Measurements from ENCODE around the gene LMOD2.

Gene LMOD2

DNA sequence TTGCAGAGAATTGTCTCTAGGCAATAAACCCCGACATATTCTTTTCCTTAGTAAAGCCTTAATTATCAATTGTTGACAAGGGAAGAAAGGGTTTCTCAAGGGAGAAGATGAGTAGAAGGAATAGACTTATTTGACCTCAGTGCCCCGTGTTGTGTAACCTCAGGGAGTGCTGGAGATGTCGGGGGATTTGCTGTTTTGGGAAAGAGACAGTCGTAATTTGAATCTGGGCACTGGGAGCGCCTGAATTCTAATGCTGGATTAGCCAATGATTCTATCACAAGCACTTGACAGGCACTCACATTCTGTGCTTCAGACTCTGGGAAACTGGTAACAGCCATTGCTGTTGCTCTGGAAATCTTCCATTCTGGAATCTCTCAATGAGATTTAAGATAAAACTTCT, 13.8 kb upstream of the LMOD2 start:
- no peak for DNase-seq

DNA sequence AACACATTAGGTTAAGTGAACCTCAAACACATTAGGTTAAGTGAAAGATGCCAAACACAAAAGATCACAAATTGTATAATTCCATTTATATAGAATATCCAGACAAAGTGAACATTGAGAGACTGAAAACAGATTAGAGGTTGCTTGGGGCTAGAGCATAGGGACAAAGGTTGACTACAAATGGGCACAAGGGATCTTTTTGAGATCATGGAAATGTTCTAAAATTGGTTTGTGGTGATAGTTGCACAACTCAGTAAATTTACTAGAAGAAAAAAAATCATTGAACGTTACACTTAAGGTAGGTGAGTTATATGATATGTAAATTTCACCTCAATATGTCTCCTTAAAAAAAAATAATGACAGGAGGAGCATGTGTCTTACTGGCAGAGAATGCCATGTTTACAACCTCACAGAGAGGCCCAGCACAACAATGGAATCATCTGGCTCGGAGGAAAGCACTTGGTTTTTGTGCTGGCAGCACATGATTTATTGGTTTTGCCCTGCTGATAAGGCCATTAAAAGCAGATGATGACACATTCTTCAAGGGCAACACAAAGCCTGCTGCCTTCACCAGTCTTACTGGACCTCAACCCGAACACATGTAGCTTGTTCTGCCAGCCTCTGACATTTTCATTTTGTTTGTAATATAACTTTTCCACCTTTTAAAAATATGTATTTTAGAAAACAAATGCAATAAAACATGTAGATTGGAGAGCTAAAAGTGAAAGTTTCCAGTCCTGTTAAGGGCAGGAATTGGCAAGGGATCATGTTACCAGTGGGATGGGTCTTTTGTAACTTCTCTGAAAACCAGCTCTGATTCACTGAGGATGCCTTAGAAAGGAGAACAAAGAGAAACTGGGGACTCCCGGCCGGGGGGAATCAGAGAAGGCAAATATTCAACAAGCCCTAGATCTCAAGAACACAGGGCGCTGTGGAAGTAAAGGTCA, 11.9 kb upstream of the LMOD2 start:
- DNase-seq, result no peak

DNA sequence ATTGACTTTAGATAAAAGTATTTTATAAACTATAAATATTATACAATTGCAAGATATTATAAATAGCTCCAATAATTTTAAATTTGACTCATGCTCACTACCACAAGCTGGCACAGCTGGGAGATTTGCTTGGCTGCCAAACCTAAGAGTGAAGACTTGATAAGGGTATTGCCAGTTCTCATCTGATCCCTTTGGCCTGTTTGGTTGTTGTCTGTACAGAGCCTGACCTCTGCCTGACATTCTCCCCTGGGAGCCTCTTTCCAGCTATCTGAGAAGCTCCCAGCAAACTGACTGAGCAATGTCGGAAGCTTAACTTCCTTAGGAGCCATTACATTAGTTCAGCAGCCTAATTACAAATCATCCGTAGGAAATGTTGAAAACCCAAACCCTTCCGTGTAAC, 10.2 kb upstream of the LMOD2 start:
- DNase-seq, result no peak

DNA sequence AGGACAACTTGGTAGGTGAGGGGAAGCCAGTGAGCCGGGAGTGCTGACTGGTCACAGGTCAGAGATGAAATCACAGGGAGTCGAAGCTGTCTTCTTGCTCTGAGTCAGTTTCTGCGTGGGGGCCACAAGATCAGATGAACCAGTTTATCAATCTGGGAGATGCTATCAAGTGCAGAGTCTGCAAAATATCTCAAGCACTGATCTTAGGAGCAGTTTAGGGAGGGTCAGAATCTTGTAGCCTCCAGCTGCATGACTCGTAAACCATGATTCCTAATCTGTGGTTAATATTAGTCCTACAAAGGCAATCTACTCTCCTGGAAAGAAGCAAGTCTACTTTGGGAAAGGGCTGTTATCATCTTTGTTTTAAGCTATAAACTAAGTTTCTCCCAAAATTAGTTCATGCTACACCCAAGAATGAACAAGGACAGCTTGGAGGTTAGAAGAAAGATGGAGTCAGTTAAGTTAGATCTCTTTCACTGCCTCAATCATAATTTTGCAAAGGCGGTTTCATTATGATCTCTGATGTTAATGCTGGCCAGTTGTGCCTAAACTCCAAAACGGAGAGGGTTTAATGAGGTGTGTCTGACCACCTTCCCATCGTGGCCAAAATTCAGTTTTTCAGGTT, 8.4 kb upstream of the LMOD2 start:
- no peak for DNase-seq

DNA sequence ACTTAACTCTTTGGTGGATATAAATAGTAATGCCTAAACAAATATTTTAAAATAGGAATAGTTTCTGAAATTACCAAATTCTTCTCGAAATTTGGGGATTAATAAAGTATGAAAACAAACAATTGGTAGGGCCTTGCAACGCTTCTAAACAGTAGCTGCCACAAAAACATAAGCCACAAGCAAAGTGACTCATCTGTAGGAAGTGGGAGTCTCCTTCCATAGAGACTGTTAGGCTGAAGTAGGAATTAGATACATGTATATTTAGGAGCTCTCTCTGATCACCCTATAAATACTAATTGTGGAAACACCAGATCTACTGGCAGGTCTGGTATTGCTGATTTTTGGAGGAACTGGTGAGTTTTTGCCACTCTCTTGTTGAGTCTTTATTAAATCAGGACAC, 5.7 kb upstream of the LMOD2 start:
- DNase-seq, result no peak

DNA sequence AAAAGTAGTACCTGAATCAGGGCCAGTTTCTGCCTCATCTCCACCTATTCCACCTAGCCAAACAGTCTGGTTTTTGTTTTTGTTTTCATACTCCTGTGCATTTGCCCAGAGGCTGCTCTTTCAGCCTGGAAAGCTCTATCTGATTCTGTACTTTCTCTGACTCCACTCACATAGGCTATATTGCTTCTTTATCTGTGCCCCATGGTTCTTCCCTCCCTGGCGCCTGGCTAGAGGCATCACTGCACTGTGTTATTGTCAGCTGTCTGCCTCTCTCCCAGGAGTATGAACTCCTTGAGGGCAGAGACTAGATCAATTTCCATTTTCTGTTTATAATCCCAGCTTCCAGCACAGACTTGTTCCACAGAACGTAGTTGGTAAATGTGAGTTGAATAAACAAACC, 5.1 kb upstream of the LMOD2 start:
- DNase-seq, result no peak

DNA sequence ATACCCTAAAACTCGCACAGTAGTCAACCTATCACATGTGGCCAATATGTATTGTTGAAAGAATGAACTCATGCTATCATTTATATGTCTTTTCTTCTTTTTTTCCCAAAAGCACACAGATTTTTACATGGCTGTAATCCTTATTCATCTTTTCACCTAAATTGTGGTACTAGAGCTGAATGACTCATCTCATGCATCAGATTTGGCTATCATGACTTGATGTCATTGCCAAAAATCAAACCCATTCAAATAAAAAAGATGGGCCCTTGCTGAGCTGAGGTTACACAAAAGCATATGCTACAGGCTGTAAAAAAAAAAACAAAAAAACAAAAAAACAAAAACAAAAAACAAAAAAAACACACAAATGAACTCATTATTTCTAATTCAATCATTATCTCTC, 3.3 kb upstream of the LMOD2 start:
- no peak for DNase-seq

DNA sequence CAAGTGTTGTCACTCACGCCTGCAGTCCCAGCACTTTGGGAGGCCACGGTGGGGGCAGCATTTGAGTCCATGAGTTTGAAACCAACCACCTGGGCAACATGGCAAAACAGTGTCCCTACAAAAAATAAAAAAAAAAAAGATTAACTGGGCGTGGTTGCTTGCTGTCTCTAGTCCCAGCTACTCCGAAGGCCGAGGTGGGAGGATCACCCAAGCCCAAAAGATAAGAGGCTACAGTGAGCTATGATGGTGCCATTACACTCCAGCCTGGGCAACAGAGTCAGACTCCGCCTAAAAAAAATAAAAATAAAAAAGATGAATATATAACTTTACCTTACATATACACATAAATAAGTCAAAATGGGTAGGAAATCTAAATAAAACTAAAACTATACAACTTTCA, 2.5 kb upstream of the LMOD2 start:
- DNase-seq, result no peak

DNA sequence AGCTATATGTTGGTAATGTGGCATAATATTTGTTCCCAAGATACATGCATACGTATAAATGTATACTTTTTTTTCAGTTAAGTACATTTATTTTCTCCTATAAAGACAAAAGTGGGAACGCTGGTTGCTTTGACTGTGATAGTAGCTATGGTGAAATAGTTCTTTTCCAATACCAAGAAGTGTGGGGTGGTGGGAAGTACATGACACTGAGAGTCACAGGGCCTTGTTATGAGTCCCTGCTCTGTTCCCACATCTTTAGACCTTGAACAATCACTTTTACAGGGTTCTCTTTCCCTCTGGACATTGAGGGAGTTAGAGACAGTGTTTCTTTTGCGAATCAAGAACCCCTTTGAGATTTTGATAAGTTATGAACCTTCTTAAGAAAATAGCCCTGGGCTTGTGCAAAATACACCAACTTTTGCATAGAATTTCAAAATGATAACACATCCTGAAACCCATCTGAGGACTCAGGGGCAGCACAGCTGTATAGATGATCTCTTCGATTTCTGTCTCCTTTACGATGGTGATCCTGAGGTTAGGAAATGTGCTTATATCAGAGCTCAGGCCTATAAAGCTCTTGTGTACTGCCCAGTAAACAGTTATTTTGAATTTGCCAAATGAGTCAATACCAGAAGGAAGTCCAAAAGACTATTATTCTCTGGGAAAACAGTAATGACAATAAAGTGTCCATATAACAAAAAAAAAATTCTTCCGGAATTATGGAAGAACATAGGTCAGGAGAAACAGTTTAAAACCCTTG, 1.1 kb downstream of the LMOD2 start:
- no peak for DNase-seq

DNA sequence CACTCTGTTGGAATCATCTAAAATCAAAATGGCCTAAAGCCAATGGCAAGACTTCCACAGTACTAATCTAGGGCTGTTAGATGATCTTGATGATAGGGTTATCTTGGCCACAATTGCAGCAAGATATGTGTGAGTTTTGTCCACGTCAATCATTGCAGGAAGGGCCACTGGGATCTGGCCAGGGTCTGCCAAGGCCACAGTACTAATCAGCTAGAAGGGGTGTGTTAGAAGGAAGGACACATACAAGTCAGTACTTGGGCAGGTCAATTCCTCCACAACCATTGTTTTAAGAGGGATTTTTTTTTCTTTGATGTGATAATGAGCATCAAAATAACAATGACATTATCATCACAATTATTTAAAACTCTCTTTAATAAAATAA, 1.6 kb downstream of the LMOD2 start:
- no peak for DNase-seq

DNA sequence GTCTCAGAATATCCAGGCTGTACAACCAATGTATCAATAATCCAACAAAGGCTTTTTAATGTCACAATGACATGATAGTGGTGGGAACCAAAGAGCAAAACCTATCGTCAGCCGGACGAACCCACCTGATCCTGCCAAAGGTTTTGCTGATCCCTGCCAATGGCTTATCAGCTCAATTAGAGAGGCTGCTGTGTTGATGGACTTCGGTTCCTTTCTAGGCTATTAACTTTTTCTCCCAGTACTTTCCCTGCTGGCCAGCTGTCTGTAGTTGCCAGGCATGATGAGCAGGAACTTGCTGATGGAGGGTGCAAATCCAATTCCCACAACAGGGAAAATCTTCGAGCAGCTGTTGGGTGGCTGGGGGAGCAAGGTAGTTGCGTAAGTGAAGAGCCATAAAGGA, 2.4 kb downstream of the LMOD2 start:
- no peak for DNase-seq

DNA sequence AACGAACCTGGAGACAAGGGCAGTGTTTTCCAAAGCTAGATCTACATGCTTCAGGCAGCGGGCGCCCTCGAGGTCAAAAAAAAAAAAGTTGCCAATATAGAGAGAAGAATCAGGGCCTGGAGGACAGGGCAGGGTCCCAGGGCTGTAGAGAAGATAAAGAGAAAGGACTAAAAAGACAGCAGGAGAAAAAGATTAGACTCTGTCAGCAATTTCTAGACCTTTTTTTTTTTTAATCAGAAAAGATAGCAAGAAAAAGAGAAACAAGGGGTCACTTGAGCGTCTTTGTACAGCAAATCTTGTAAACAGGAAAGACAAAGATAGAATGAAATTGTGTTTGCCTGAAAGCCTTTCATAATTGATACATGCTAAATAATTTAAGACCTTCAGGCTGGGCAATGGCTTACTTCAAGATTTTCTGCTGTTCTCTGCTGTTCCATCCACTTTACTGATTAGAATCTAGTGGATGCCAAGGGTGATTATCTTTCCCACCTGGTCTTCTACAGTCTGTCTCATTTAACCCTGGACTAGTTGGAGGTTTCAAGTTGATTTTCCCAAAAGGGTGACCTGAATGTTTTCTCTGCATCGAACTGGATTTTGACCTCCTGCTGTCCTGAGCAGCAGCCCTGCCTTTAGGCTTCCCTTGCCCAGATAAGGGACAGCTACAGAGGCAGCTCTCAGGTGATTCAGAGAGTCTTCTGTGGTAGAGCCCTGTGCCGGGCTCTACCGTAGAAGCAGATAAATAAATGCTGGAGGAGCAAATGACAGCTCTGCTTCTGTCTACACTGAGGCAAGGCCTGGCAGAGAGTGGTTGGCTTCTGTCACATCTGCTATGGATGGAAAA, 5.1 kb downstream of the LMOD2 start:
- no peak for DNase-seq

DNA sequence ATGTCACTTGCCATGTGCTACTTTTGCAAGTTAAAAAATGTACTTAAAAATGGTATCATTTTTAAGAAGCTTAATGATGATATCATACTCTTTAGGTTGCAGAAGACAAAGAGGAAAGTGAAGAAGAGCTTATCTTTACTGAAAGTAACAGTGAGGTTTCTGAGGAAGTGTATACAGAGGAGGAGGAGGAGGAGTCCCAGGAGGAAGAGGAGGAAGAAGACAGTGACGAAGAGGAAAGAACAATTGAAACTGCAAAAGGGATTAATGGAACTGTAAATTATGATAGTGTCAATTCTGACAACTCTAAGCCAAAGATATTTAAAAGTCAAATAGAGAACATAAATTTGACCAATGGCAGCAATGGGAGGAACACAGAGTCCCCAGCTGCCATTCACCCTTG, 6.1 kb downstream of the LMOD2 start:
- DNase-seq, result no peak

DNA sequence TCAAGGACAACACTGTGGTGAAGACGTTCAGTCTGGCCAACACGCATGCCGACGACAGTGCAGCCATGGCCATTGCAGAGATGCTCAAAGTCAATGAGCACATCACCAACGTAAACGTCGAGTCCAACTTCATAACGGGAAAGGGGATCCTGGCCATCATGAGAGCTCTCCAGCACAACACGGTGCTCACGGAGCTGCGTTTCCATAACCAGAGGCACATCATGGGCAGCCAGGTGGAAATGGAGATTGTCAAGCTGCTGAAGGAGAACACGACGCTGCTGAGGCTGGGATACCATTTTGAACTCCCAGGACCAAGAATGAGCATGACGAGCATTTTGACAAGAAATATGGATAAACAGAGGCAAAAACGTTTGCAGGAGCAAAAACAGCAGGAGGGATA, 6.6 kb downstream of the LMOD2 start:
- DNase-seq, result no peak

DNA sequence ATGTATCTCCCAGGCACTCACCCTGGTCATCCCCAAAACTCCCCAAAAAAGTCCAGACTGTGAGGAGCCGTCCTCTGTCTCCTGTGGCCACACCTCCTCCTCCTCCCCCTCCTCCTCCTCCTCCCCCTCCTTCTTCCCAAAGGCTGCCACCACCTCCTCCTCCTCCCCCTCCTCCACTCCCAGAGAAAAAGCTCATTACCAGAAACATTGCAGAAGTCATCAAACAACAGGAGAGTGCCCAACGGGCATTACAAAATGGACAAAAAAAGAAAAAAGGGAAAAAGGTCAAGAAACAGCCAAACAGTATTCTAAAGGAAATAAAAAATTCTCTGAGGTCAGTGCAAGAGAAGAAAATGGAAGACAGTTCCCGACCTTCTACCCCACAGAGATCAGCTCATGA, 7.1 kb downstream of the LMOD2 start:
- no peak for DNase-seq

DNA sequence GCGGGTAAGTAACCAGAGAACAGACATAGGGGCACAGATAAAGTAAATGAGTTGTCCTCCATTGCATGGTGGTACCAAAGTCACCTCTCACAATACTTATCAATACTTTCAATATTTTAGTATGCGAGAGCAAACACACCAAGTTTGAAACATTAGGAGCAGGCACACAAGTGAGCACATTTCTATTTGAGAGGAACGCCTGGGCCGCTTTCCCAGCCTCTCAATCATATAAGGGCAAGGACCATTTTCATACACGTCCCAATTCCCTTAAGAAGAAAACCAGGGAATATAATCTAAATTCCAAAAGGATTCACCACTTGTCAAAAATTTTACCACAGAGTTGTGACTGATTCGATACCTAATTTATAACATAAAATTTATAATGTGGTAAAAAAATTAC, 7.5 kb downstream of the LMOD2 start:
- DNase-seq, result no peak

DNA sequence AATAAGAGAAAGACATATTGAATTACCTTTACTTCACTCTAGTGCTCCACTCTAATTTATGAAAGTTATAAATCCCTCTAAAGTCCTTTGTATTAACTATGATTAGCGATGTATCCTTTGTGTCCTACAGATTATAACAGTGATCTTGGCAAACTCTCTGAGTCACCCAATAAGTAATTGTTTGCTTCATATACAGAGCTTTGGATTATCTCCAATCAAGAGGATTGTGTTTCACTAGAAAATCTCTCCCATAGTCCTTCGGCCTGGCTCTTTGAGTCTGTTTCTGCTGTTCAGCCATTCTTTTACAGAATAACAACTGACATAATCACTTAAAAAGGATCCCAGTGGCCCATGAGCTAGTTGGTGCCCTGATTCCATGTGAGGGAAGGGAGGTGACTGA, 9.5 kb downstream of the LMOD2 start:
- no peak for DNase-seq

DNA sequence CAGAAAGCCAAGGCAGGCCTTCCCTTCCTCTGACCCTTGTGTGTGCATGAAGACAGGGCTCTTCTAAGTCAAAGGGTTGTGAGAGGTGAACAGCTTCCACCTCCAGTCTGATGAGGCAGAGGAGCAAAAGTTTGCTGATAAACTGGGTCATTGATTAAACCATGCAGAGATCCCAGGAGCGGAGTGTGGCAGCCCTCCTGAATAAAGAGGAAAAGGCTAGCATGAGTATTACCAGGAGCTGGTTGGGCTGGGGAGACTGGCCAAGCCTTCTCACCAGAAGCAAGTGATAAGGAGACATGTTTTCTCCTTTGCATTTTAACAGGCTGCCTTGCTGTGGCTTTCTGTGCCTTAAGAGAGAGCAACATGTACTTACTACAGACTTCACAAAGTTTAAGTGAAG, 10.2 kb downstream of the LMOD2 start:
- DNase-seq, result no peak

DNA sequence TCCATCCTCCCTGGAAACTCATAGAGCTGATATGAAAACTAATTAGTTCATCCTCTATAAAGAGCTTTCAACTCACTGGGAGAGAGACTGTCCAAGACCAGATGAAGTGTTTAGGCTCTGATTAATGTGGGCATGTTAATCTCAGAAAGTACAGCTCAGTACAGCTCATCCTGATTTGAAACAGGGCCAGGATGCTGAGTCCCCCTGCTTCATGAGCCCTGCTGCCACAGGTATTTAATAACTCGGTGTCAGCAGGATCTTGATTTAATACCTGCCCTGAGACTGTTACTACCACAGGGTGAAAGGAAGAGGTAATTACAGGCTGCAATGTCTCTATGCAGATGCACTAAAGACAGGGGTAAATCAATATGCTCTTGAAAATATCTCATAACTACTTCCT, 10.8 kb downstream of the LMOD2 start:
- no peak for DNase-seq

DNA sequence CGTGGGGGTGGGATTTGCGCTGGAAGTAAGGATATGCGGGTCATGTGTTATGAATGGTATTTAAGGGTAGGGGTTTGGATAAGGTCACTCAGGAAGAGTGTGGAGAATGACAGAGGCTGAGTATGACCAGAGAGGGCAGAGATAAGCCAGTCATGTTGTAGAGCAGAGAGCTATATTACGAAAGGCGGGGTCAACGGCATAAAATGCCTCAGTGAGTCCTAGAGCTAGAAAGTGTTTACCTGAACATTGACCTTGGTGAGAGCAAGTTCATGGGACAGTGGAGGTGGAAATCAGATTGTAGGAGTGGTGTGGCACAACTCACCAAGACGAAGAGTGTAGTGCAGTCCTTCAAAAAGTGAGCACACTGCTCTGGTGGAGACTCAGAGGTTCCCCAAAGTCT, 13.8 kb downstream of the LMOD2 start:
- no peak for DNase-seq

DNA sequence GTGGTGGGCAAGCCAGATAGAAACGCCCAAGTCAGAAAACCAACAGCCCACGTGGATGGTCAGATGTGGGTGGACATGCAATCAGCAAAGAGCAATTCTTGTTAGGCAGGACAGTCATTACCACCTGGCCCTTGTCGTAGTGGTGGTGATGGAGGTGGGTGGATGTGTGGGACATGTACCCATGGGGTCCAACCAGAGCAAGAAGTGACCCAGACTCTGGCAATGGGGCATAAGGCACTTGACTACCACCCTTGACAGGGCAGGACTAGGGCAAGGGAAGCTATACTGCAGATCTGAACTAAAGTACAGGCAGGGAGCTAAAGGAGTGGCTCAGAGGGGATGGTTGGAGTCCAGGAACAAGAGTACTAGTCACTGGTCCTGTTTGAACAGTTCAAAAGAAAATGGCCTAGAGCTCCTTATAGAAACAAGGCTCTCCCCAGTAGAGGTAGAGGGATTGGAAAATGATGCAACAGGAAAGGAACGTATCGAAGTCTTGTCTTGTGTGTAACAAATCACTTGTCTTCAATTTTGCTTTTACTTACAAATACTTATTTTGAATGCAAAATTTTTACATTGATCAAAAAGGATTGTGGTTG, 17.6 kb downstream of the LMOD2 start:
- no peak for DNase-seq

DNA sequence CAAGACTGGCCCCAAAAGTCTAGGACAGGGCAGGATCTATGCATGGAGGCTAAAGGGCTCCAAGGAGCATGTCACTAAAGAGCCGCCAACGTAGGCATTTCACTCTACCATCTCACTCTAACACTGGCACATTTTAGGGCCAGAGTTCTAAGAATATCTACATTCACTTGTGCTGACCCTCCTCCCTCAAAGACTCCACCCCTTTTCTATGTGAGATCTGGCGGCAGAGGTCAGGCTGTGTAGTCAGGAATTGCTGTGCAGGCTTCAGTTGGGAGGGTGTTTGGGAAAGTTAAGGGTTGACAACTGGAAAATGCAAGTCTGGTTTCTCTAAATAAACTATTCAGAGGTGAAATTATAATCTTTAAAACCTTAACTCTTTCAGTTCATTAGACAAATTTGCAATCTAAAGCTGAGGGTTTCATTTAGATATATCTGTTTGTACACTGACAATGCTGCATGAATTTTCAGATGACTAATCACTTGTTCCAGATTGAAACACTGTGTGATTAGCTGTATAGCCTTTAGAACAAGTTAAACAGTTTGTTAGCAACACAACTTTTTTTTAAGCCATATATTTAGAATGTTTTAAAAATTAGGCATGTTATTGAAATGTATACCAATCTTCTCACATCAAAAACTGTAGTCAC, 18.2 kb downstream of the LMOD2 start:
- no peak for DNase-seq

Data from CD4-positive, alpha-beta T cell treated with Interleukin-10 for 1 hour (primary cell).